GM12864 (cell line): ENCODE measurements around the gene SNN.

Source experiments
- DNase-seq: peaks from one replicate; pipeline ENCODE4 v3.0.0-alpha.2; 2011; ENCODE audit warnings: low read depth
- H3K4me3 ChIP-seq: 2 replicates; pipeline ENCODE4 v1.5.1; 2011; ENCODE audit warnings: mild to moderate bottlenecking, low read depth, low read length, control low read depth
- CTCF ChIP-seq: IDR thresholded peaks from 2 replicates; pipeline ENCODE4 v1.5.1; 2011; ENCODE audit warnings: low read depth, mild to moderate bottlenecking, moderate library complexity, low read length, control low read depth, inconsistent platforms; ENCODE audit errors: missing control alignments

Gene SNN

DNA sequence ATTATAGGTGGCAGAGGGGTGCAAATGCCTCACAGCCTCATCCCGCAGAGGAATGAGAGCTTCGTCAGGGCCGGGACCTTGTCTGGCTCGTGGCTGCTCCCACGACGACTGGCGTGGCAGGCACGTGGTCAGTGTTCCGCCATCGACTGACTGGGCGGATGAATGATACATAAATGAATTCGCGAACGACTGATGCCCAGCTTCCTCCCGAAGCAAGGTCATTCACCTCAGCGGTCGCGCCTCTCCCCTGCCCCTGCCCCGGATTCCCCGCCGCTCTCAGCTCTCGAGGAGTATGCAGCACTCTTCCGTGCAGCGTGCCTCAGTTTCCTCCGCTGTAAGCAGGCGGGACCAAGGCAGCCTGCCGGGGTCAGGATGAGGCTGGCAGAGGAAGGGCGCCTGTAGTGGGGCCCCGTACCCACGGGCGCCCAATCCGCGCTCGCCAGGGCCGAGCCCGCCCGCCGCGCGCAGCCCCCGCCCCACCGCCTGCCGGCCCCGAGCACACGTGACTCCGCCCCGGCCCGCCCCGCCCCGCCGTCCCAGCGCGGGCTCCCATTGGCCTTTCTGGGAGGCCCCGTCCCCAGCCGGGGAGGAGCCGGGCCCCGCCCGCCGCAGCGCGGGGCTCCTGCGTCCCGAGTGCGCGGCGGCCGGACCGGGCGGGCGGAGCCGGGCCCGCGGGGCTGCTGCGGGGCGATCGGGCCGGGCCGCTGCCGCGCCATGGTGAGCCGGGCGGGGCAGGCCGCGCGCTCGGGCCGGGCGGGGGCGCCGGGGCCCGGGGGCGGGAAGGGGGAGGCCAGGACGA lies at the start of gene SNN:
Gene SNN (plus strand): TSS at position 632 of the 799 bp plus-strand sequence. CDS start 7,605 bp downstream, outside the sequence.
- no peak for TF ChIP-seq CTCF
- H3K4me3 ChIP-seq, result peak within 1 kb of the TSS; percentile 82
- DNase-seq, result no peak

- TF ChIP-seq CTCF, result no peak
- DNase-seq, result no peak
- H3K4me3 ChIP-seq, result no peak overlapping the region
Observed at GRCh38 chr16:11619327-11619851, 48.9 kb upstream of the SNN start.

DNA sequence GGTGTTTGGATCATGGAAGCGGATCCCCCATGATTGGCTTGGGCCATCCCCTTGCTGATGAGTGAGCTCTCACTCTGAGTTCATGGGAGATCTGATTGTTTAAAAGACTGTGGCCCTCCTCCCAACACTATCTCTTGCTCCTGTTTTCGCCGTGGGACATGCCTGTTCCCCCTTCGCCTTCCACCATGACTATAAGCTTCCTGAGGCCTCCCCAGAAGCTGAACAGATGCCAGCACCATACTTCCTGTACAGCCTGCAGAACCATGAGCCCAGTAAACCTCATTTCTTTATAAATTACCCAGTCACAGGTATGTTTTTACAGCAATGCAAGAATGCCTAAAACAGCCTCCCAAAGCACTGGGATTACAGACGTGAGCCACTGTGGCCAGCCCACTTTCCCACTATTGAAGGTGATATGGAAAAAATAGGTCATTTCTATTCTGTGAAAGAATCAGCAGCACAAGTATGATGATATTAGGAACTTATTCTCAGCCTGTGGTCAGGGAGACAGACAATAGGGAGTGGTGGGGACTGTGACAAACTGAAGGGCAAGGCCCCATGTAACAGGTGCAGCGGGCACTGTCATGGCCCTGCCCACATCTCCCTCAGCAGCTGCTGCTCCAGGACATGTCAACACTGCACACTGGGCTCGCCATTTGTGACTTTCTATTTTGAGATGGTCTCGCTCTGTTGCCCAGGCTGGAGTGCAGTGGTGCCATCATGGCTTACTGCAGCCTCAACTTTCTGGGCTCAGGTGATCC lies 47.8 kb upstream of the SNN start:
- no peak overlapping the region for H3K4me3 ChIP-seq
- no peak for DNase-seq
- TF ChIP-seq CTCF, result no peak

- TF ChIP-seq CTCF, result no peak
- no peak for DNase-seq
- H3K4me3 ChIP-seq, result peak overlapping the region; percentile 20; the same call in 1 of the 2 replicates
Observed at GRCh38 chr16:11621539-11621919, 46.7 kb upstream of the SNN start.

GRCh38 chr16:11621920-11622651 lies 46.2 kb upstream of the SNN start:
- TF ChIP-seq CTCF, result no peak
- peak overlapping the region; percentile 20 for H3K4me3 ChIP-seq
- DNase-seq, result no peak

DNA sequence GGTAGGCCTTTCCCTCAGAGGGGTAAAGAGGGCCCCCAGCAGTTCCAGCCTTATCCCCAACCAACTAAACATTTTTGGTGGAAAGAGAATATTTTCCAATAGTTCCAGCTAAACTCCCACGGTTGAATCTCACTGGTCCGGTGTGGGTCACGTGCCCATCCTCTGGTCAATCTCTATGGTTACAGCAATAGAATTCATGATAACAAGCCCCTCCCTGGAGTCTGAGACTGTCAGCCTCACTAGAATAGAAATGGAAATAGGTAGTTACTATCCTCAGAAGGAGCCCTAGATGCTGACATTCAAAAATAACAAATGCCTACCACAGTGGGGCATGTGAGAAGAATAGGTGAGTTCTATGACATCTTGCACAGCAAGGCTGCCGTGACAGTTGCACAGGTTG lies 44.0 kb upstream of the SNN start:
- no peak for TF ChIP-seq CTCF
- DNase-seq, result peak; percentile 50
- no peak overlapping the region for H3K4me3 ChIP-seq
